ENCODE results near the gene SEC16A.

The SEC16A gene

DNA sequence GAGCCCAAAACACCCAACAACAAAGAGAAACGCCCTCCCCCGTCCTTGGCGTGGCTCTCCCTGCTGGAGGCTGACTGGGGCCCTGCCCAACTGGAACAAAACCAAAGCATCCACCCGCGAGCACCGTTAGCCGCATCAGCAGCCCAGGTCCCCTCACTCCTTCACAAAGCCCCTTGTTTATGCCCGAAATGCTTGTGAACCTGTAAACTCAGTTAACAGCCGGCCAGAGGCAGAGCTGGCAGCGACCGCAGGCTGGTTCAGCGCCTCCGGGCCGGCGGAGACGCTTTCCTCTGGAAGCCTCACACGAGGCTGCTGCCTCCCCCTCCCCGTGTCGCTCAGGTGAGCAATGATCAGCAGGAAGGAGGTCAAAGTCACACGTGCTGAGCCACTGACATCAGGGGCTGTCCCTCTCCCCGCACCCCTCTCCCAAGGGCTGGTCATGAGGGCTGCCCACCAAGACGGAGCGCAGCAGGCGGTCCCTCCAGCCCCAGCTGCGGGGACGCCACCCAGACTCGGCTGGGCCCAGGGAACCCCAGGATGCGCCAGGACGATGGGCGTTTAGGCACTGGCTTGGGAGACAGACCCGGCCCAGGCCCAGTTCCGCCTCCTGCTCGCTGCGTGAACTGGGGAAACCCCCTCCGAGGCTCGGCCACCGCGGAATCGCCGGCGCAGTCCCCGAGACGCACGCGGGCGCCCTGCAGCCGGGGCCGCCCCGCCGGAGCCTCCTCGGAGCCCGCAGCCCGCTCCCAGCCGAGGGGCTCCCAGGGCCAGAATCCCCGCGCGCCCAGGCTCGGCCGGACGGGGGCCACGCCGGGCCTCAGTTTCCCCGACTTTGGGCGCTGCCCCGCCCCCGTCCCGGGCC lies 83.4 kb downstream of the SEC16A start:
- no peak for DNase-seq

DNA sequence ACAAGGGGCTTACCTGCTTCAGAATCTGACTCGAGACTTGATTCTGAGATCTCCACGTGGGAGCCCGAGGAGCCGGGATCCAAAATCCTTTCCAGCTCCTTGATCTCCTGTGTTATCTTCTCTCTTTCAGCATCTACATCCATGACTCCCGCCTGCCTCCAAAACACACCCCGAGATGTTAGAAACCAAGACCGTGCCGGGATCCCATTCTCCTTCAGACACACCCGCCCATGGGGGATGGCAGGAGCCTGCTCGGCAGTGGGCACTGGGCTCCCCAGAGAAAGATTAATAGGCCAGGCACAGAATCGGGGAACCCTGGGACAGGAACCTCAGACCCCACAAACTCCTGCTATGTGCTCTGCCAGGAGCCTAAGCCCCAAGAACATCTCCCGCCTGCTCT lies 84.6 kb downstream of the SEC16A start:
- no peak for DNase-seq

DNA sequence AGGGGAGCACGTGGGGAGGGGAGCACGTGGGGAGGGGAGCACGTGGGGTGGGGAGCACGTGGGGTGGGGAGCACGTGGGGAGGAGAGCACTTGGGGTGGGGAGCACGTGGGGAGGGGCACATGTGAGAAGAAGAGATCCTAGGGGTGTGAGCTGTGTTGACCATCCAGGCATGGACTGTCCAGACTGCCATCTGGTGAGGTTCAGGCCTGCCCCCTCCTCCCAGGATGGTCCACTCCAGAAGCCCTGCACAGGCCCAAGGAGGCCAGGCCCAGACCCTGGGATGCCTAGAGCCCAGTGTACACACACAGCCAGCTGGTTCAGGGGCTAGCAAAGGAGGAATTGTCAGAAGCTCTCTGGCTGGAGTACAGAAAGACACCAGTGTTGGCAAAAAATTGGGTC lies 85.2 kb downstream of the SEC16A start:
- no peak for DNase-seq

DNA sequence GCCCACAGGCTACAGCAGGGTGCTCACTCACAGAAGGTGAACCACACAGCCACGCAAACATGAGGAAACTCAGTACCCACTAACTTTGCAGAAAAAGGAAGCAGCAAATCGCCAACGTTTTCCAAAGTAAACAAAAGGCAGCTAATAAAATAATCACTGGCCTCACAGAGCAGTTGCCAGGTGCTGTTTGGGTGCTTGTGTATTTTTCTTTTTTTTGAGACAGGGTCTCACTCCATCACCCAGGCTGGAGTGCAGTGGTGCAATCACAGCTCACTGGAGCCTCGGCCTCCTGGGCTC lies 86.7 kb downstream of the SEC16A start:
- no peak for DNase-seq

DNA sequence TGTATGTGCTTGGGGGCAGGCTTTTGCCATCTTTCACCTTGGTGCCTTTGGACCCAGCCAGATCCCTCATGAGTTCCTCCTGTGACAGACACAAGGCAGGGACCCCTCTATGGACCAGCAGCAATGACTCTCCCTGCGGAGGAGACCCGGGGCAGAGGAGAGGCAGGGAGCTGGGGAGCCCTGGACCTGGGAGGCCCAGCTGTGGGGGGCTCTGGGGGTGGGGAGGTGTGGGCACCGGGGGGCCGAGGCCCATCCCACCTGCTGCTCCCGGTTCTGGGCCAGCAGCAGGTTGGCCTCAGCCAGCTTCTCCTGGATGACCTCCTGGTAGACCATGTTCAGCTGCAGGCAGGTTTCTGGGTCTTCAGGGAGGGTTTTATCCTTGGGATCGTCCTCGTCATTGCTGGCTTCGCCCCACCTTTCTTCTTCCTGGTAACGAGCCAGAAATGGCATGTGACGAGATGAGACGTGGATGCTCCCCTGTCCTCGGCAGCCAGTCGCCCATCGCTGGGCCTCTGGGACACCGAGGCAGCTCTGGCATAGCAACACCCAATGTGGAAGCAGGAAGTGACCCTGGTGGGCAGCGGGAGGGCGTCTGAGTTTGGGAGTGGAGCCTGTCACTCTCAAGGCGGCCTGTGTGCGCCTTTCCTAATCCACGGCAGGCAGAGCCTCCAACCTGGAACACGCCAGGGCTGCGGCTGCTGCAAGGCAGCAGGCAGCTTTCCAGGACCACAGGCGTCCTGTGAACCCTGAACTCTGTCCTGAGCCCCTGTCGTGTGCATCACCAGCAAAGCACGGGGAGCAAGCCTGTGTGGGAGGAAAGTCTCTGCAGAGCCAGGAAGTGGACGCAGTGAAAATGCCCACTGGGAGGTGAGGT lies 87.3 kb downstream of the SEC16A start:
- no peak for DNase-seq

DNA sequence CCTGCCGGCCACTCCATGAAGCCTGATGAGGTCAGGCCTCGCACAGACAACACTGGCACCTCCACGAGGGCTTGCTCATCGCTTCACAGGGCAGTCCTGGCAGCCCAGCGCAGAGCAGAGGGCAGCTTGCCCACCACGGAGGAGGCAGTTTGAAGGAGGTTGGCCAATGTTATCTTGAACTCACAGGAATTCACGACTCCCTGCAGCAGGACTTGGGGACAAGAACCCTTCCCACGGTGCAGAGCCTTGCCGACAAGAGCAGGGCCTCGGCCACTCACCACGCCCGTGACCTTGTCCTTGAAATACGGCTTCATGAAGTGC lies 87.9 kb downstream of the SEC16A start:
- DNase-seq: no peak

DNA sequence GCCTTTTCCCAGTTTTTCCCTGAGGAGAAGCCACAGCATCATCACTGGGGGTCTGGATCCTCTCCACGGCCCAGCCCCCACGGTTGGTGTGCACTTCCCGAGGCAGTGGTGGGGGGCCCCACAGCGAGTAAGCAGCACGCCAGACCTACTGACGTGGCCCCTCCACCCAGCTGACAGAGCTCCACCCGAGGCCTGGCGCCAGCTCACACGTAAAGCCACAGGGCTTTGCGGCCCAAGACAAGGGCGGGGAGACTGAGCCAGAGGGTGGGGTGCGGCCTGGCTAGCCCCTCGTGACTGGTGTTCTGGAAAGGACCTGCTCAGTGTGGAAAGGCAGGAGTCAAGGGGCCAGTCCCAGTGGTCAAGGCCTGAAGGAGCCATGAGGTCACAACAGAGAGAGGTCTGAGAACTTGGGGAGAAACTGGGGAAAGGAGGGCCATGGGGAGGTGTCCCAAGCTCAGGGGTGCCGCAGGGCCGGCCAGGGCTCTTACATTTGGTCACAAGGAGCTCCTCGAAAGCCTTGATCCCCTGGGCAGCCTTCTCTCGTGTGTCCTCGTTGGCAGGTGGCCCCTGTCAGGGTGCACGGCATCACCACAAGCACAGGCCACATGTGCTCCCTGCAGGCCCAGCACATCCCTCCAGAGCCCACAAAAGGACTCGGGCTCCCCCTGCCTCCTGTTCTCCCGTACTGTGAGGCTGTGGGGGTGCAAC lies 88.4 kb downstream of the SEC16A start:
- no peak for DNase-seq

DNA sequence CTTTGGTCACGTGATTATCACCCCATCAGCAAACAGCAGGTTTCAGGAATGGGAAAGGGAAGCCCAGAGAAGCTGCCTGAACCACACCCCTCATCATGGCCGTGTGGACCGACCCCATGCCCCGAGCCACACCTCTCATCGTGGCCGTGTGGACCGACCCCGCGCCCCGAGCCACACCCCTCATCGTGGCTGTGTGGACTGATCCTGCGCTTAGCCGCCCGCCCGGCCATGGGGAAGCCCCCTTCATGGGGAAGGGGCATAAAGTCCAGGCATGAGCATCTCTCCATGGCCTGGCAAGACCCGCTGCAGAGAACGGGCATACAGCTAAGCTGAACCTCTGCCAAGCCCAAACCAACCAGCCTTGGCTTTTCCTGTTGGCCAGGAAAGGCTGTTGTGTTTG lies 89.3 kb downstream of the SEC16A start:
- DNase-seq: no peak

DNA sequence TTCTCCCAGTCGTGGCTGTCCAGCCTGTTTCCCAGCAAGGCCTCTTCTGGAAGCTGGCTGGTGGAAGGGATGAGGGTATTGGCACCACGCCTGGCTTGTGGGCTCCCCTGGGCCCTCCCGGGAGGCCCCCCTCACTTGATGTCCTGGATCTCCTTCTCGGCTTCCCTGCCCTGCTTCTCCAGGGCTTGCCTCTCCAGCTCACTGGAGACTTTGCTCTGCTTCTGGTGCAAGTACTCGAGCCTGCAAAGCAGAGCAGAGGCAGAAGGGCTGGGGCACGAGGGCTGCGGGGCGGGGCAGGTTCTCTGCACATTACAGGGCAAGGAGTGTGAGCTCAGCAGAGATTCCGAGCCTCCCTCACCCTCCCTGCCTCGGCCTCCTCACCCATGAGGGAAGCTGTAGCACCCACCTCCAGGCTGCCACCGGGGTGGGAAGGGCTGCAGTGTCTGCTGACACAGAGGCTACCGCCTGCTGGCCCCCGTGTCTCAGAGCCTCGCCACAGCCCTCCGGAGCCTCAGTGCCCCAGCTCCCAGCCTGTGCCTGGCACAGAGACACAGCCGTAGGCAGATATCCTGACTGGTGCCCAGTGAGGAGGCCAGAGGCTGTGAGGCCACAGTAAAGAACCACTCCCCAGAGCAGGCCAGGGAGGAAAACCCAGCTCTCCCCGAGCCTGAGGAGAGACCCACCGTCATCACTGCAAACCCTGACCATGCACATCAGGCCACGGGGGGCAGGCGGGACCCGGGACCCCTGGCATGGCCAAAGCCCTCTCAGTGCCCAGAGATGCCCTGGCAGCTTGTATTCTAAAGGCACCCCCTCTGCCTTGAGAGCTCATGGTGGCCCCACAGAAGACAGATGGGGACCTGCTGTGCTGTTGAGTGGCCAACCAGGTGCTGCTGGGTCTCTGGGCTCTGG lies 90.0 kb downstream of the SEC16A start:
- no peak for DNase-seq

DNA sequence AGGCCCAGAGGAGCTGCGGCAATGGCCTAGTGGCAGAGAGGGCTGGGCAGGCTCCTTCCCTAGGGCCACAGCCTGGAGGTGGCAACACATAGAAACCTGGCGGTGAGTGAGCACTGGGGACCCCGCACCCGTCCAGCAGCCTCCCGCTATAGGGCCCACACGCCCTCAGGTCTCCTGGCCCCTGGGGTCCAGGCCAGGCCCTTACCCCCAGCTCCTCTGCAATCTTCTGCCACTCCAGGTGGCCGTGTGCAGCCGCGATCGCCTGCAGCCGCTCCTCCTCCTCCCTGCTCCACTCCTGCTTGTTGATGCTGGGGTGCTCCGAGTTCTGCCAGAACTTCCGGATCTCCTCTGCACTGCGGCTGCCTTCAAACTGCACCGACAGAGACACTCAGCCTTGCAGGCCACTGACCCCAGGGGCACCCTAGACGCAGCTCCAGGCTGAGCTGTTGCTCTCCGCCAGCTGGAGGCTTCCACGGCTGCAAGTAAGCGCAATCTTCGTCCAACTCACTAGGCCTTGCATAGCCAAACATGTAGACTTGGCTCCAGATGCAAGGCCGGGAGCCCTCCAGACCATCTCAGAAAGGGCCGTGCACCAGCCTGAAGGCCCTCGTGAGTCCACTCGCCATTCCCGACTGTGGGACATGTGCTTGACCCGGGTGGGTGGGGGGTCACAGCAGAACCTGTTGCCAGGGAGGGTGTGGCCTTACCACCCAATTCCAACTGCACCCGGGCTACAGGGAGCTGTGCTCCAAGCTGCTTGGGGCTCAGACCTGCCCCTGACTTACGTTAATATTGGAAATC lies 90.9 kb downstream of the SEC16A start:
- DNase-seq: no peak

Data from effector CD4-positive, alpha-beta T cell (primary cell).